ENCODE results near the gene WDR93. TPM values are rescaled to one million over a fixed set of nuclear protein-coding genes. Genes with fewer than 3 reads are reported as not detected.

Gene WDR93
- total RNA-seq, 4 donors from 2014 or later = not detected

GRCh38 chr15:89660556-89660955, 30.1 kb upstream of the WDR93 start:
- Histone ChIP-seq H3K4me3 (no peak overlapping the region), H3K27ac (no peak overlapping the region), H3K4me1 (peaks cover 14 to 16% of the 10 kb centered on the region in 2 donors), H3K27me3 (no peaks in the 10 kb centered on the region), H3K9me3 (no peaks in the 10 kb centered on the region), H3K36me3 (no peaks in the 10 kb centered on the region)
- in situ Hi-C loops (cut with MboI; ENCODE audit: low sequenced_read_pairs in 4 of 4) (no loop called here), intact Hi-C loops (cut with DNase I; ENCODE audit: low total_unique reads) (no loop called here)
- no peak for TF ChIP-seq CTCF (IDR thresholded peaks at IDR 0.05 in 4 of 5, conservative IDR thresholded peaks at IDR 0.05 in 1 of 5)
- no peak for TF ChIP-seq POLR2A (IDR thresholded peaks at IDR 0.05)
- DNase-seq (no peak), ATAC-seq (no peak)

- no peak for TF ChIP-seq POLR2A (IDR thresholded peaks at IDR 0.05)
- no peak for TF ChIP-seq CTCF (IDR thresholded peaks at IDR 0.05 in 4 of 5, conservative IDR thresholded peaks at IDR 0.05 in 1 of 5)
- intact Hi-C loops (cut with DNase I; ENCODE audit: low total_unique reads) (no loop called here), in situ Hi-C loops (cut with MboI; ENCODE audit: low sequenced_read_pairs in 4 of 4) (no loop called here)
- Histone ChIP-seq H3K4me1 (peaks cover 14 to 16% of the 10 kb centered on the region in 2 donors), H3K4me3 (no peak overlapping the region), H3K9me3 (no peaks in the 10 kb centered on the region), H3K27ac (peak overlapping the region in 3 of 4 donors; percentile 44 to 75 (median 75)), H3K27me3 (no peaks in the 10 kb centered on the region), H3K36me3 (no peaks in the 10 kb centered on the region)
- ATAC-seq (peak; percentile 72 to 77), DNase-seq (peak; percentile 36 to 65)
Measured at GRCh38 chr15:89662893-89663626, 27.6 kb upstream of the WDR93 start.

- no peaks in the 10 kb centered on the region for H3K27me3 ChIP-seq
- no peak for ATAC-seq
- no peak for DNase-seq
- H3K4me3 ChIP-seq = peak overlapping the region; percentile 37 to 60 (median 50)
- H3K36me3 ChIP-seq = no peaks in the 10 kb centered on the region
- peaks cover 14 to 16% of the 10 kb centered on the region in 2 donors for H3K4me1 ChIP-seq
- in situ Hi-C loops (cut with MboI; ENCODE audit: low sequenced_read_pairs in 4 of 4) (no loop called here), intact Hi-C loops (cut with DNase I; ENCODE audit: low total_unique reads) (no loop called here)
- H3K9me3 ChIP-seq = no peaks in the 10 kb centered on the region
- H3K27ac ChIP-seq = peak overlapping the region; percentile 56 to 78 (median 65)
- TF ChIP-seq POLR2A (IDR thresholded peaks at IDR 0.05) = no peak
- TF ChIP-seq CTCF (IDR thresholded peaks at IDR 0.05 in 4 of 5, conservative IDR thresholded peaks at IDR 0.05 in 1 of 5) = no peak
Measured at GRCh38 chr15:89664441-89665350, 25.9 kb upstream of the WDR93 start.

GRCh38 chr15:89665449-89666181, 25.0 kb upstream of the WDR93 start:
- in situ Hi-C loops (cut with MboI; ENCODE audit: low sequenced_read_pairs in 4 of 4) (no loop called here), intact Hi-C loops (cut with DNase I; ENCODE audit: low total_unique reads) (no loop called here)
- H3K27ac ChIP-seq = peak overlapping the region; percentile 57 to 78 (median 72)
- peak in 1 of 2 donors; percentile 32 for DNase-seq
- peaks cover 14 to 16% of the 10 kb centered on the region in 2 donors for H3K4me1 ChIP-seq
- H3K9me3 ChIP-seq = no peaks in the 10 kb centered on the region
- peak; percentile 43 to 57 for ATAC-seq
- no peaks in the 10 kb centered on the region for H3K27me3 ChIP-seq
- H3K36me3 ChIP-seq = no peaks in the 10 kb centered on the region
- TF ChIP-seq CTCF (IDR thresholded peaks at IDR 0.05 in 4 of 5, conservative IDR thresholded peaks at IDR 0.05 in 1 of 5) = no peak
- TF ChIP-seq POLR2A (IDR thresholded peaks at IDR 0.05) = peak in 1 of 2 donors; percentile 21
- H3K4me3 ChIP-seq = peak overlapping the region; percentile 37 to 60 (median 50)
